HepG2 (cell line): ENCODE measurements around the gene RTN4RL2. TPM values are rescaled to one million over a fixed set of nuclear protein-coding genes. Genes with fewer than 3 reads are reported as not detected.

Experiments used
- ARID5B ChIP-seq: IDR thresholded peaks from 2 replicates; pipeline ENCODE4 v1.4.0; 2020; ENCODE audit warnings: mild to moderate bottlenecking, missing genetic modification reagents
- BRF2 ChIP-seq: sonication (generic); formaldehyde crosslinking; IDR thresholded peaks from 2 replicates; pipeline ENCODE4 v1.8.1; 2022; ENCODE audit warnings: mild to moderate bottlenecking, missing genetic modification reagents
- ELF1 ChIP-seq: sonication (generic); formaldehyde crosslinking; IDR thresholded peaks from 2 replicates; pipeline ENCODE4 v1.4.0; 2020; ENCODE audit warnings: missing genetic modification reagents
- ELF4 ChIP-seq: sonication (generic); formaldehyde crosslinking; IDR thresholded peaks from 2 replicates; pipeline ENCODE4 v1.5.0; 2020; ENCODE audit warnings: missing genetic modification reagents, mild to moderate bottlenecking, moderate library complexity, borderline replicate concordance
- HMG20B ChIP-seq: conservative IDR thresholded peaks from 2 replicates; pipeline ENCODE4 v1.6.1; 2016; ENCODE audit warnings: missing genetic modification reagents, missing compliant biosample characterization
- HNRNPK ChIP-seq: fragments of 200-400 bp; formaldehyde crosslinking; IDR thresholded peaks from 2 replicates; pipeline ENCODE4 v1.6.1; 2018; ENCODE audit warnings: low read length, low read depth, moderate library complexity, mild to moderate bottlenecking; ENCODE audit not compliant: poor library complexity, severe bottlenecking
- ZGPAT ChIP-seq: IDR thresholded peaks from 2 replicates; pipeline ENCODE4 v1.6.1; 2016; ENCODE audit warnings: mild to moderate bottlenecking
- ZNF513 ChIP-seq: sonication (generic); formaldehyde crosslinking; conservative IDR thresholded peaks from 2 replicates; pipeline ENCODE4 v1.5.0; 2020; ENCODE audit warnings: missing genetic modification reagents
- polyA plus RNA-seq, 8 experiments: library from polyadenylated mRNA; depleted of rRNA in 3 of 8; stranded (reverse) in 7 of 8; unstranded in 1 of 8; fragments of >200 nt; fragmentation: Illumina TruSeq in 4 of 8; extraction: Trizol in 4 of 8; gene quantifications; 2 replicates each; pipeline versions ENCODE4 v1.2.1 to v1.2.3, GENCODE V29; 2011 to 2016; ENCODE audit warnings: low read depth in 4 of 8, missing spikeins in 1 of 8, mixed read lengths in 1 of 8; ENCODE audit not compliant: insufficient read depth in 1 of 8
- total RNA-seq, 5 experiments: library from RNA; depleted of rRNA; stranded (reverse); fragments of >200 nt; fragmentation: Illumina TruSeq; extraction: Trizol; gene quantifications; 2 replicates each; pipeline ENCODE4 v1.2.3, GENCODE V29; 2016; ENCODE audit warnings: low read depth in 1 of 5

RTN4RL2 gene
- total and polyA plus RNA-seq, 2 of the 13 experiments (the other 11 are each of a cell fraction or from before 2014, with no cell fraction given), result 1.3 to 4.3 TPM

GRCh38 chr11:57462597-57462996 is 2.3 kb downstream of the RTN4RL2 start (continued):
- TF ChIP-seq ARID5B (no peak), ZNF513 (CRISPR knock-in tag) (no peak), BRF2 (no peak), ZGPAT (CRISPR knock-in tag) (no peak), HMG20B (CRISPR knock-in tag) (no peak), HNRNPK (no peak), ELF4 (CRISPR knock-in tag) (no peak), ELF1 (no peak)
